Adrenal gland (tissue), 12 donors: ENCODE measurements around the gene SMC1B. TPM values are rescaled to one million over a fixed set of nuclear protein-coding genes. Genes with fewer than 3 reads are reported as not detected.
"Not testable (repeated sequence)": the region's sequence is repeated elsewhere in the genome, so short reads cannot be mapped to it uniquely, and the experiment has no call there.

Experiments
- DNase-seq, 7 donors: peaks; one replicate each; pipeline ENCODE4 v3.0.0-alpha.2; 2019 to 2020
- H3K27ac ChIP-seq, 5 donors: fragments of 200-600 bp; sonication (generic) in 4 of 5; 1 replicate in 3 of 5; 2 replicates in 2 of 5; pipeline versions ENCODE4 v1.5.1 to v1.8.0; 2016 to 2020; ENCODE audit warnings: mild to moderate bottlenecking in 1 of 5
- H3K27me3 ChIP-seq: fragments of 200-600 bp; 2 replicates; pipeline ENCODE4 v1.8.0; 2021
- H3K36me3 ChIP-seq, 2 donors: fragments of 200-600 bp; replicated peaks in 1 of 2; 1 replicate in 1 of 2; 2 replicates in 1 of 2; pipeline versions ENCODE4 v1.5.1 to v1.8.0; 2018 to 2022
- H3K4me1 ChIP-seq, 2 donors: fragments of 200-600 bp; replicated peaks in 1 of 2; 1 replicate in 1 of 2; 2 replicates in 1 of 2; pipeline versions ENCODE4 v1.5.1 to v1.8.0; 2018 to 2021
- H3K4me3 ChIP-seq, 4 donors: fragments of 200-600 bp; sonication (generic) in 3 of 4; one replicate each; pipeline ENCODE4 v1.5.1; 2016 to 2018
- H3K9me3 ChIP-seq, 3 donors: fragments of 200-600 bp; sonication (generic) in 1 of 3; replicated peaks in 1 of 3; 1 replicate in 2 of 3; 2 replicates in 1 of 3; pipeline versions ENCODE4 v1.5.1 to v1.8.0; 2016 to 2021
- POLR2A ChIP-seq, 2 donors: fragments of 450-650 bp; IDR thresholded peaks; one replicate each; pipeline ENCODE4 v1.6.1; 2017; ENCODE audit warnings: antibody characterized with exemption in 2 of 2, mild to moderate bottlenecking in 2 of 2, moderate library complexity in 1 of 2
- WGBS, 4 donors: extraction: QIAGEN DNeasy Blood & Tissue Kit in 2 of 4; methylation state at CpG; one replicate each; pipeline versions ENCODE4 v1.1.5 to v1.1.7; 2013 to 2017; 5-methylcytosine and 5-hydroxymethylcytosine counted together
- intact Hi-C, 2 donors: fragments of 100-400 bp; cut with DNase I; formaldehyde crosslinking; loops; one replicate each; pipeline versions ENCODE4 v1.14.1 to v1.15.0; 2022 to 2023
- polyA plus RNA-seq, 3 donors: library from polyadenylated mRNA; stranded (reverse); fragments of 200-250 nt in 2 of 3; fragments of 350-450 nt in 1 of 3; fragmentation: Illumina TruSeq in 1 of 3; extraction: RNeasy Lipid Tissue Mini Kit (QIAGEN cat#74804) in 1 of 3; gene quantifications; one replicate each; pipeline ENCODE4 v1.2.3, GENCODE V29; 2013 to 2014
- total RNA-seq, 9 donors: library from RNA; depleted of rRNA in 4 of 9; stranded (reverse); fragments of >200 nt in 4 of 9; fragments of 120-200 nt in 1 of 9; fragmentation: NEBNext Ultra II Directional in 1 of 9; extraction: Animal tissue kit (Norgen Biotek cat#: 25700) in 1 of 9; gene quantifications; one replicate each; pipeline versions ENCODE4 v1.1.0 to v1.2.4, GENCODE V29; 2013 to 2023
- TF ChIP-seq, protein P1 (sequence below), 6 experiments: fragments of 450-650 bp in 4 of 6; fragments of 200-600 bp in 2 of 6; sonication (generic) in 1 of 6; IDR thresholded peaks; 1 replicate in 5 of 6; 2 replicates in 1 of 6; pipeline versions ENCODE4 v1.5.1 to v1.8.0; 2016 to 2021; ENCODE audit warnings: antibody characterized with exemption in 6 of 6, mild to moderate bottlenecking in 2 of 6, moderate library complexity in 1 of 6
- donor health status: healthy with polysubstance abuse.
- donor health status: Bipolar disorder and iron deficiency.
- donor health status: DM: yes; HTN: yes; CAD: no.
- donor health status: DM: no; HTN: no; CAD: no.
- donor health status: DM: no; HTN: no; CAD: no.
- donor health status: DM: yes; HTN: yes; CAD: no.

Gene SMC1B
- total and polyA plus RNA-seq, 12 donors: 0.06 TPM; not detected in 11

DNA sequence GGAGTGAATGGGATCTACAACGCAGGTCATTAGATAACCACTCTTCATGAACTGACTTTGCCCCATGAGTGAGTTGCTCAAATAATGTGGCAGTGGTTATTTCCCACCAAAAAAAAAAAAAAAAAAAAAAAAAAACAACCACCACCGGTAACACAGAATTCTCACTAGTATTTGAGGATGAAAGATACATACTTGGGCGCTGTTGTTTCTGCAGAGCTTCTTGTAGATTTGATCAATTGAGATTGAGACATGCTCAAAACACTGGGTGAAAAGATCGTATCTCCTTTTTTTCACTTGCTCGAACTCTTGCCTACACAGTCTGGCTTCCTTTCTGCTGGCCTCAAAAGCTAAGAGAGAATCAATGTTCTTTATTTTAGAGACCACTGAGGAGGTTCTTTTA is 59.6 kb downstream of the SMC1B start:
- DNase-seq: no peak
- Histone ChIP-seq H3K4me3 (no peak overlapping the region), H3K27me3 (no peaks in the 10 kb centered on the region), H3K36me3 (no peaks in the 10 kb centered on the region), H3K4me1 (no peaks in the 10 kb centered on the region), H3K27ac (no peak overlapping the region), H3K9me3 (no peaks in the 10 kb centered on the region)
- intact Hi-C loops: no loop called here
- TF ChIP-seq, protein P1, sequence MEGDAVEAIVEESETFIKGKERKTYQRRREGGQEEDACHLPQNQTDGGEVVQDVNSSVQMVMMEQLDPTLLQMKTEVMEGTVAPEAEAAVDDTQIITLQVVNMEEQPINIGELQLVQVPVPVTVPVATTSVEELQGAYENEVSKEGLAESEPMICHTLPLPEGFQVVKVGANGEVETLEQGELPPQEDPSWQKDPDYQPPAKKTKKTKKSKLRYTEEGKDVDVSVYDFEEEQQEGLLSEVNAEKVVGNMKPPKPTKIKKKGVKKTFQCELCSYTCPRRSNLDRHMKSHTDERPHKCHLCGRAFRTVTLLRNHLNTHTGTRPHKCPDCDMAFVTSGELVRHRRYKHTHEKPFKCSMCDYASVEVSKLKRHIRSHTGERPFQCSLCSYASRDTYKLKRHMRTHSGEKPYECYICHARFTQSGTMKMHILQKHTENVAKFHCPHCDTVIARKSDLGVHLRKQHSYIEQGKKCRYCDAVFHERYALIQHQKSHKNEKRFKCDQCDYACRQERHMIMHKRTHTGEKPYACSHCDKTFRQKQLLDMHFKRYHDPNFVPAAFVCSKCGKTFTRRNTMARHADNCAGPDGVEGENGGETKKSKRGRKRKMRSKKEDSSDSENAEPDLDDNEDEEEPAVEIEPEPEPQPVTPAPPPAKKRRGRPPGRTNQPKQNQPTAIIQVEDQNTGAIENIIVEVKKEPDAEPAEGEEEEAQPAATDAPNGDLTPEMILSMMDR (IDR thresholded peaks at IDR 0.05): no peak
- no peak for TF ChIP-seq POLR2A (IDR thresholded peaks at IDR 0.05)
- 91 to 97% (median 94%) methylated on average over 5 of the region's 5 CpGs for WGBS, 4 donors

DNA sequence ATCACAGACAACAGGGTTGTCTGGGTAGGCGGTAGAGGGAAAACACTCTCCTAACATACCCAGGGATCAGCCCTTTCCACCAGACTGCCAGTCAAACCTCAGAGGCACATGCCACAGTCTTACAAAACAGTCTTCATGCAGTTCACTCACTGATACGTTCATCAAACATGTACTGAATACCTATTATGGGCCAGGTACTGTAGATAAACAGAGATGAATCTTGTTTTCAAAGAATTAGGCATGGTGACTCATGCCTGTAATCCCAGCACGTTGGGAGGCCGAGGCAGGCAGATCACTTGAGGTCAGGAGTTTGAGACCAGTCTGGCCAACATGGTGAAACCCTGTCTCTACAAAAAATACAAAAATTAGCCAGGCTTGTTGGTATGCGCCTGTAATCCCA is 60.6 kb downstream of the SMC1B start:
- H3K27ac ChIP-seq, intact Hi-C loops, H3K27me3 ChIP-seq, H3K36me3 ChIP-seq, DNase-seq, H3K9me3 ChIP-seq, H3K4me1 ChIP-seq, H3K4me3 ChIP-seq: not testable (repeated sequence)
- WGBS, 4 donors: 83 to 90% (median 84%) methylated on average over 5 of the region's 5 CpGs

DNA sequence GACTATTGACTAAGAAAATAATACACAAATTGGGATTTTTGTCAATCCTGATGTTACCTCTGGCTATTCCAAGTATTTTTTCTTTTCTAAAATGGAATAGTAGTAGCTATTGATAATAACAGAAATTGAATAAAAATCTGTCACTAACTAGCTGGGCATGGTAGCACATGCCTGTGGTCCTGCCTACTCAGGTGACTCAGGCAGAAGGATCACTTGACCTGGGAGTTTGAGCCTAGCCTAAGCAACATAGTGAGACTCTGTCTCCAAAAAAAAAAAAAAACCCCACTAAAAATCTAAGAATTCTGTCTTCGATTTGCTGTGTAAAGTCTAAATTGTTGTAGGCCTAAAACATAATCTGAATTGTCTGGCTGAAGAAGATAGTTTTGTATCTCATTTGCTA is 61.4 kb downstream of the SMC1B start:
- intact Hi-C loops: no loop called here
- Histone ChIP-seq H3K27me3 (no peaks in the 10 kb centered on the region), H3K9me3 (no peaks in the 10 kb centered on the region), H3K27ac (no peak overlapping the region), H3K4me3 (no peak overlapping the region), H3K4me1 (no peaks in the 10 kb centered on the region), H3K36me3 (no peaks in the 10 kb centered on the region)
- TF ChIP-seq POLR2A (IDR thresholded peaks at IDR 0.05): no peak
- TF ChIP-seq, protein P1 (IDR thresholded peaks at IDR 0.05): no peak
- no peak for DNase-seq
- 84 to 97% (median 88%) methylated on average over 1 of the region's 1 CpG for WGBS, 4 donors

DNA sequence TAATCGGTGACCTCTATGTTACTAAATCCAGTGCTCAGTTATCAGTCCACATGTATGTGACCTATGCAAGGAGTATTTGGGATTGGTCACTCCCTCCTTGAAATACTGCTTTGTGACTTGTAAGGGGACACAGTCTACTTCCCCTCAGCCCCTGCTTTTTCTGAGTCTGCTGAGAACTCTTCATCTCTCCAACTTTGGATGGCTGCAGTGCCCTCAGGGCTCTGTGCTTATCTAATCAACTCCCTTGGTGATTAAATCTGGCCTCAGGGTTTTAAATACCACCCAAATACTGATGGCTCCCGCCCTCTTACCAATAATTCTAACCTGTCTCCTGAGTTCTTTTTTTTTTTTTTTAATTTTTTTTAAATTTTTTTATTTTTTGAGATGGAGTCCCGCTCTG is 63.5 kb downstream of the SMC1B start:
- H3K27me3 ChIP-seq: no peaks in the 10 kb centered on the region
- H3K9me3 ChIP-seq: no peaks in the 10 kb centered on the region
- no peak for DNase-seq
- intact Hi-C loops: no loop called here
- H3K36me3 ChIP-seq: no peaks in the 10 kb centered on the region
- H3K4me3 ChIP-seq: no peak overlapping the region
- TF ChIP-seq, protein P1 (IDR thresholded peaks at IDR 0.05): no peak
- no peak for TF ChIP-seq POLR2A (IDR thresholded peaks at IDR 0.05)
- H3K4me1 ChIP-seq: no peaks in the 10 kb centered on the region
- WGBS, 4 donors: 94 to 95% (median 94%) methylated on average over 3 of the region's 3 CpGs
- no peak overlapping the region for H3K27ac ChIP-seq

DNA sequence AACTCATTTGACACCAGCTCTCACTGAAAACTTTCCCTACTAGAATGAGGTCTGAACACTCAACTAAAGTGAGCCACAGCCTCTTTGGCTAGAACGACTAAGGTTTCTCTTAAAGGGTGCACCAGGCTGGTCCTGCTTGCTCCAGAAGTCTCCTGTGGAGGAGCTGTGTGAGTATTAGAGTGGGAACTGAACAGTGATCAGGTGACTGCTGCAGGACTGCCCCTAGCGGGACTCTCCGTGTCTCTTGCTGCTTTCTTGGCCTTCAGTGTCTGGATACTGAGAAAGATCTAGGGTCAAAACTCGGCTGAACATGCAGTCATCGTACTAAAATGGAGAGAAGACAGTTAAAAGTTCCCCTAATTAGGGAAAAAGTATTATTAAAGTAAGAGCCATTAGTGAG is 69.1 kb downstream of the SMC1B start:
- 59 to 70% (median 67%) methylated on average over 5 of the region's 5 CpGs for WGBS, 4 donors
- no peak for DNase-seq
- no peak overlapping the region for H3K27ac ChIP-seq
- no peaks in the 10 kb centered on the region for H3K9me3 ChIP-seq
- TF ChIP-seq POLR2A (IDR thresholded peaks at IDR 0.05): no peak
- TF ChIP-seq, protein P1 (IDR thresholded peaks at IDR 0.05): peak in 1 of 6 experiments; percentile 10
- intact Hi-C loops: no loop called here
- no peak overlapping the region for H3K4me3 ChIP-seq
- peaks cover 0 to 18% of the 10 kb centered on the region in 2 donors for H3K36me3 ChIP-seq
- H3K27me3 ChIP-seq: no peaks in the 10 kb centered on the region
- no peaks in the 10 kb centered on the region for H3K4me1 ChIP-seq
